Measurements from ENCODE around the gene SLC25A26.

- peak; percentile 23 for TF ChIP-seq CTCF (conservative IDR thresholded peaks at IDR 0.05)
- no peak for TF ChIP-seq ZFX (IDR thresholded peaks at IDR 0.05)
Observed at GRCh38 chr3:66236281-66236680, 15.5 kb downstream of the SLC25A26 start.

Data from C4-2B (cell line).